Measurements from ENCODE around the gene SPNS1. TPM values are rescaled to one million over a fixed set of nuclear protein-coding genes. Genes with fewer than 3 reads are reported as not detected.

The SPNS1 gene
- total RNA-seq, 1 donor: 33.2 TPM

DNA sequence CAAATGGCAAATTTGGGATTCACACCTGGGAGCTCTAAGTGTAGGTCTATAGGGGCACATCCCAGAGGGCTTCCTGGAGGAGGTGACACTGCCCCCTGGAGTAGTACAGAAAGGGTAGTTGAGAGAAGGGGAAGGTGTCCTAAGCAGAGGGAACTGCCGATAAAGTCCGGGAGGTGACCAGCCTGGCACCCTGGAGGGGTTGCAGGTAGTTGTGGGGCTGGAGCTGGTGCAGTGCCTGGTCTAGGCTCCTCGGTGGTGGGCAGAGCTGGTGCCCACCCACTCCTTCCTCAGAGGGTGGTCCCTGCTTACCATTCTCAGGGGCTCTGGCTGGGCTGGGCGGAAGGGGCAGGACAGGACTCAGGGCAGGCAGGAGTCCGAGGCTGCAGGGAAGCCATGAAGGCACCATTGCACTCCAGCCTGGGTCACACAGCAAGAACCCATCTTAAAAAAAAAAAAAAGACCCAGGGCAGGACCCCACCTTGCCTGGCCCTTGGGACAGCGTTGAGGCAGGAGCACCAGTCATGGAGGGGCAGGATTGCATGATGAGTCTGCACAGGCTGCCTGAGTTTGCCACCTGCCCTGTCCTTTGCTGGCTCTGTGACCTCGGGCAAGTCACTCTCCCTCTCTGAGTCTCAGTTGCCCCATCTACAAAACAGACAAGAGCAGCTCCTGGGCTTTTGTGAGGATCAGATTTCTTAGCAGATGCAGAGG is 54.0 kb downstream of the SPNS1 start:
- DNase-seq (ENCODE audit: low read depth): peak; percentile 64
- H3K4me3 ChIP-seq (ENCODE audit: low read depth, low read length): no peak overlapping the region
- TF ChIP-seq, protein P1, sequence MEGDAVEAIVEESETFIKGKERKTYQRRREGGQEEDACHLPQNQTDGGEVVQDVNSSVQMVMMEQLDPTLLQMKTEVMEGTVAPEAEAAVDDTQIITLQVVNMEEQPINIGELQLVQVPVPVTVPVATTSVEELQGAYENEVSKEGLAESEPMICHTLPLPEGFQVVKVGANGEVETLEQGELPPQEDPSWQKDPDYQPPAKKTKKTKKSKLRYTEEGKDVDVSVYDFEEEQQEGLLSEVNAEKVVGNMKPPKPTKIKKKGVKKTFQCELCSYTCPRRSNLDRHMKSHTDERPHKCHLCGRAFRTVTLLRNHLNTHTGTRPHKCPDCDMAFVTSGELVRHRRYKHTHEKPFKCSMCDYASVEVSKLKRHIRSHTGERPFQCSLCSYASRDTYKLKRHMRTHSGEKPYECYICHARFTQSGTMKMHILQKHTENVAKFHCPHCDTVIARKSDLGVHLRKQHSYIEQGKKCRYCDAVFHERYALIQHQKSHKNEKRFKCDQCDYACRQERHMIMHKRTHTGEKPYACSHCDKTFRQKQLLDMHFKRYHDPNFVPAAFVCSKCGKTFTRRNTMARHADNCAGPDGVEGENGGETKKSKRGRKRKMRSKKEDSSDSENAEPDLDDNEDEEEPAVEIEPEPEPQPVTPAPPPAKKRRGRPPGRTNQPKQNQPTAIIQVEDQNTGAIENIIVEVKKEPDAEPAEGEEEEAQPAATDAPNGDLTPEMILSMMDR (IDR thresholded peaks at IDR 0.05; ENCODE audit: insufficient read depth, low read depth, low read length): no peak

DNA sequence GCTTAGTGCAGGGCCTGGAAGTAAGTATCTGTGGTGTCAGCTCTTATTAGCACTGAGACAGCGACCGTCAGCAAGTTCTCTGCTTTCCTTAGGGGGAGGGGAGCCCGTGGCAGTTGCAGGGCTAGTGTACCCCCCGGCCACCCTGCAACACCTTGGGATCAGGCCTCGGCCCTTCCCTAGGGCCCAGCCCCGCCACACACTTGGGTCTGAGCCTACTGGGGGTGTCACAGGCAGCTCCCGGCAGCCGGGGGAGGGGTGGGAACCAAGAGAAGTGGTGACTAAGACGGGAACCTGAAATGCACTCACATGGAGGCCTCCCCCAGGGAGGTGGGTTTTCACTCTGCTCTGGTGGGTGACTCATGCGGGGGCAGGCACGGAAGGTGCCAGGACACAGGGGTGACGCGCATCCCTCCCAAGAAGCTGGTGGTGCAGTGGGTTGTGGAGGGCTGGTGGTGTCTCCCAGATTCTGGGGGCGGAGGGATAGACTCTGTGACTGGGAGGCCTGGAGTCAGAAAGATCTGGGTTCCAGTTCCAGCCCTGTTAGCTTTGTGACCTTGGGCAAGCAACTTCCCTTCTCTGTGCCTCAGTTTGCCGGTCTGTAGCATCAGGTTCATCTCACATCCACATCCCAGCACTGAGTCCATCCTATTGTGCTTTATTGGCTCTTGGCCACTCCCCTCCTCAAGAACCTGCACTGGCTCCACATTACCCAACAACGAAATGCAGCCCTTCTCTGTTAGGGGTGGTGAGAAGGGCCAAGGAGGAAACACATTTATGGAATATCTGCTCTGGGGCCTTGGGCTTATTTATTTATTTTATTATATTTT is 54.8 kb downstream of the SPNS1 start:
- peak; percentile 86 for DNase-seq (ENCODE audit: low read depth)

DNA sequence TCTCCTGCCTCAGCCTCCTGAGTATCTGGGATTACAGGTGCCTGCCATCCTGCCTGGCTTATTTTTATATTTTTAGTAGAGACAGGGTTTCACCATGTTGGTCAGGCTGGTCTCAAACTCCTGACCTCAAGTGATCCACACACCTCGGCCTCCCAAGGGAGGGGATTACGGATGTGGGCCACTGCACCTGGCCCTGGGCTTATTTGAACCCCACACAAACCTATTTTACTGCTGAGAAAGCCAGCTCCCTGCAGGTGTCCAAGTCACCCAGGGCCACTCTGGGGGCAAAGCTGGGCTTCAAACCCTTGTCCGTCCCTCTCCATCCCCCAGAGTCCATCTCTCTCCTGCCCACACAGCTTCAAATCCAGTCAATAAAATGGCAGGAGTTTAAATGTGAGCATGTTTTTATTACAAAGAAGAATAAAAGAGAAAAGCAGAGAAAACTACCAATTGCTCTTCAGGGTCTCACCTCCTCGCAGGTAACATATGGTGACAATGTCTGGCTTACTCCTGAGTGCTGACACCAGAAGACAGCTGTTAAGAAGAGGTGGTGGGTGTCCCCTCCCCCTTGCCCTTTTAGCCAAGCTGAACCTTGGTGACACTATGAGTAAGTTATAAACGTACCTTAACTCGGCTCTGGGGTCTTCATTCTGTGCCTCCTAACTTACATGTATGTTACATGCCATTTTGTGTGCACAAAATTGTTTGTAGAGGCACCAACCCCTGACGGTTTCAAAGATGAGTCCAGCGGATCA is 55.7 kb downstream of the SPNS1 start:
- TF ChIP-seq, protein P1 (IDR thresholded peaks at IDR 0.05; ENCODE audit: insufficient read depth, low read depth, low read length): no peak
- DNase-seq (ENCODE audit: low read depth): no peak
- H3K4me3 ChIP-seq (ENCODE audit: low read depth, low read length): no peak overlapping the region

More for the DNA sequence above, 54.8 kb downstream of the SPNS1 start:
- no peak overlapping the region for H3K4me3 ChIP-seq (ENCODE audit: low read depth, low read length)
- TF ChIP-seq, protein P1 (IDR thresholded peaks at IDR 0.05; ENCODE audit: insufficient read depth, low read depth, low read length): no peak

Other genes with a start within 250 kb of the SPNS1 start
- 3.9 TPM in 2 replicates for gene NPIPB9, start 223.0 kb upstream of the SPNS1 start, total RNA-seq
- 51.4 and 60.2 TPM in 2 replicates for gene ATXN2L, start 151.8 kb upstream of the SPNS1 start, total RNA-seq
- gene TUFM, start 128.4 kb upstream of the SPNS1 start, total RNA-seq: 89.5 and 94.6 TPM in 2 replicates
- 16.4 and 19.4 TPM in 2 replicates for gene SH2B1, start 110.9 kb upstream of the SPNS1 start, total RNA-seq
- gene ATP2A1, start 96.3 kb upstream of the SPNS1 start, total RNA-seq: under 0.01 and 0.43 TPM in 2 replicates
- gene RABEP2, start 49.5 kb upstream of the SPNS1 start, total RNA-seq: 29.4 and 35.4 TPM in 2 replicates
- gene CD19, start 42.8 kb upstream of the SPNS1 start, total RNA-seq: not detected in 2 replicates
- gene NFATC2IP, start 23.8 kb upstream of the SPNS1 start, total RNA-seq: 20.0 and 30.7 TPM in 2 replicates
- 0.43 and 0.64 TPM in 2 replicates for gene LAT, start 10.3 kb downstream of the SPNS1 start, total RNA-seq